GM12891 (cell line): ENCODE results near the gene FERMT2.

Source experiments
- DNase-seq: peaks from one replicate; pipeline ENCODE4 v3.0.0; 2011; ENCODE audit warnings: low spot score; ENCODE audit not compliant: insufficient read length
- FAIRE-seq: peaks from 2 replicates; lab custom pipeline; 2011; peaks lifted over from hg19 to GRCh38; lab: Jason Lieb, UNC
- PAX5 ChIP-seq: IDR thresholded peaks from 2 replicates; pipeline ENCODE4 v1.6.1; 2011; ENCODE audit warnings: low read length, moderate library complexity, mild to moderate bottlenecking; ENCODE audit not compliant: insufficient read depth, severe bottlenecking
- POLR2A ChIP-seq: IDR thresholded peaks from 2 replicates; pipeline ENCODE4 v1.6.1; 2011; ENCODE audit warnings: low read depth, low read length, control low read depth
- POLR2AphosphoS5 ChIP-seq: IDR thresholded peaks from 2 replicates; pipeline ENCODE4 v1.6.1; 2011; ENCODE audit warnings: low read depth, low read length, control low read depth
- POU2F2 ChIP-seq: IDR thresholded peaks from 2 replicates; pipeline ENCODE4 v1.6.1; 2011; ENCODE audit warnings: low read depth, mild to moderate bottlenecking, control low read depth, low read length, moderate library complexity
- SPI1 ChIP-seq: IDR thresholded peaks from 2 replicates; pipeline ENCODE4 v1.6.1; 2011; ENCODE audit warnings: low read depth, low read length, control low read depth
- TAF1 ChIP-seq: IDR thresholded peaks from 2 replicates; pipeline ENCODE4 v1.6.1; 2011; ENCODE audit warnings: low read depth, low read length, control low read depth

FERMT2 gene

GRCh38 chr14:52948836-52949235, 2.0 kb downstream of the FERMT2 start:
- TF ChIP-seq POLR2AphosphoS5, result no peak
- no peak for TF ChIP-seq TAF1
- TF ChIP-seq SPI1, result no peak
- TF ChIP-seq POU2F2, result no peak
- no peak for TF ChIP-seq POLR2A
- no peak for TF ChIP-seq PAX5
- DNase-seq (no peak), FAIRE-seq (no peak)

GRCh38 chr14:52948039-52948438, 2.8 kb downstream of the FERMT2 start:
- DNase-seq (no peak), FAIRE-seq (no peak)

GRCh38 chr14:52944254-52944653, 6.6 kb downstream of the FERMT2 start:
- TF ChIP-seq POLR2AphosphoS5 (no peak), POLR2A (no peak), POU2F2 (no peak), PAX5 (no peak), SPI1 (no peak), TAF1 (no peak)
- DNase-seq, result no peak
- no peak for FAIRE-seq

More at GRCh38 chr14:52948039-52948438, 2.8 kb downstream of the FERMT2 start:
- no peak for TF ChIP-seq TAF1
- TF ChIP-seq PAX5, result no peak
- TF ChIP-seq POLR2A, result no peak
- no peak for TF ChIP-seq POU2F2
- TF ChIP-seq POLR2AphosphoS5, result no peak
- TF ChIP-seq SPI1, result no peak

- DNase-seq, result no peak
- no peak for FAIRE-seq
- TF ChIP-seq TAF1, result no peak
- TF ChIP-seq SPI1, result no peak
- no peak for TF ChIP-seq POLR2AphosphoS5
- TF ChIP-seq POU2F2, result no peak
- TF ChIP-seq PAX5, result no peak
- TF ChIP-seq POLR2A, result no peak
Observed at GRCh38 chr14:52939427-52939826, 11.4 kb downstream of the FERMT2 start.

- no peak for TF ChIP-seq POLR2AphosphoS5
- FAIRE-seq (no peak), DNase-seq (no peak)
Observed at GRCh38 chr14:52937869-52938268, 13.0 kb downstream of the FERMT2 start.

GRCh38 chr14:52937306-52937705, 13.5 kb downstream of the FERMT2 start:
- FAIRE-seq (no peak), DNase-seq (no peak)
- no peak for TF ChIP-seq SPI1

- no peak for FAIRE-seq
Observed at GRCh38 chr14:52936437-52936836, 14.4 kb downstream of the FERMT2 start.

GRCh38 chr14:52935833-52936232, 15.0 kb downstream of the FERMT2 start:
- DNase-seq (no peak), FAIRE-seq (no peak)
- TF ChIP-seq PAX5 (no peak), SPI1 (no peak), POLR2A (no peak), TAF1 (no peak), POU2F2 (no peak), POLR2AphosphoS5 (no peak)

More at GRCh38 chr14:52936437-52936836, 14.4 kb downstream of the FERMT2 start:
- TF ChIP-seq POLR2A (no peak), PAX5 (no peak), POLR2AphosphoS5 (no peak), SPI1 (no peak), TAF1 (no peak), POU2F2 (no peak)
- DNase-seq, result no peak

- no peak for TF ChIP-seq POU2F2
- no peak for TF ChIP-seq TAF1
- TF ChIP-seq SPI1, result no peak
- TF ChIP-seq POLR2AphosphoS5, result no peak
- no peak for FAIRE-seq
- no peak for DNase-seq
Observed at GRCh38 chr14:52934762-52935161, 16.1 kb downstream of the FERMT2 start.

- DNase-seq (no peak), FAIRE-seq (no peak)
Observed at GRCh38 chr14:52929192-52929807, 21.6 kb downstream of the FERMT2 start.

More at GRCh38 chr14:52929192-52929807, 21.6 kb downstream of the FERMT2 start:
- TF ChIP-seq TAF1 (no peak), POU2F2 (no peak), PAX5 (no peak), POLR2A (no peak), SPI1 (no peak), POLR2AphosphoS5 (no peak)
